Measurements from ENCODE around the gene PIP5K1A.
"Not testable (repeated sequence)": the region's sequence is repeated elsewhere in the genome, so short reads cannot be mapped to it uniquely, and the experiment has no call there.

PIP5K1A gene

GRCh38 chr1:151193856-151194255 lies 4.5 kb upstream of the PIP5K1A start:
- no peak for DNase-seq

- not testable (repeated sequence) for DNase-seq
Measured at GRCh38 chr1:151194894-151195594, 3.3 kb upstream of the PIP5K1A start.

- no peak for DNase-seq
Measured at GRCh38 chr1:151196292-151196800, 2.0 kb upstream of the PIP5K1A start.

- DNase-seq, result no peak
Measured at GRCh38 chr1:151197863-151198253, 494 bp upstream of the PIP5K1A start.

- no peak for DNase-seq
Measured at GRCh38 chr1:151199873-151200581, 1.7 kb downstream of the PIP5K1A start.

- not testable (repeated sequence) for DNase-seq
Measured at GRCh38 chr1:151205381-151205965, 7.1 kb downstream of the PIP5K1A start.

GRCh38 chr1:151210830-151211229 lies 12.5 kb downstream of the PIP5K1A start:
- DNase-seq, result no peak

- DNase-seq, result no peak
Measured at GRCh38 chr1:151211972-151212705, 13.8 kb downstream of the PIP5K1A start.

- DNase-seq, result no peak
Measured at GRCh38 chr1:151213560-151213959, 15.2 kb downstream of the PIP5K1A start.

- no peak for DNase-seq
Measured at GRCh38 chr1:151221616-151222015, 23.3 kb downstream of the PIP5K1A start.

GRCh38 chr1:151222130-151222529 lies 23.8 kb downstream of the PIP5K1A start:
- no peak for DNase-seq

- no peak for DNase-seq
Measured at GRCh38 chr1:151235235-151235634, 36.9 kb downstream of the PIP5K1A start.

GRCh38 chr1:151237678-151238466 lies 39.5 kb downstream of the PIP5K1A start:
- DNase-seq, result no peak

GRCh38 chr1:151238467-151238739 lies 40.1 kb downstream of the PIP5K1A start:
- no peak for DNase-seq

GRCh38 chr1:151242442-151242841 lies 44.1 kb downstream of the PIP5K1A start:
- no peak for DNase-seq

- no peak for DNase-seq
Measured at GRCh38 chr1:151243683-151244216, 45.4 kb downstream of the PIP5K1A start.

- no peak for DNase-seq
Measured at GRCh38 chr1:151246786-151247185, 48.4 kb downstream of the PIP5K1A start.

GRCh38 chr1:151251656-151252470 lies 53.5 kb downstream of the PIP5K1A start:
- DNase-seq, result peak; percentile 48

GRCh38 chr1:151254217-151255213 lies 56.2 kb downstream of the PIP5K1A start, which contains the start of gene PSMD4:
Gene PSMD4, plus strand, starts transcription at chr1:151254734. Its CDS starts 49 bp downstream, at chr1:151254783.
- DNase-seq, result peak; percentile 89

GRCh38 chr1:151255381-151255780 lies 57.0 kb downstream of the PIP5K1A start:
- DNase-seq, result no peak

Data from activated CD4-positive, alpha-beta T cell treated with anti-CD3 and anti-CD28 coated beads for 1 hour (primary cell).